HEK293 (cell line): Measurements from ENCODE around the gene GTF3C1.

ENCODE experiments used
- CTCF ChIA-PET: fragments of 350-600 bp; formaldehyde crosslinking; extraction: SDS; loops from one replicate; lab custom pipeline; 2021; ENCODE audit warnings: antibody characterized with exemption; lab: Yijun Ruan, JAX
- POLR2A ChIA-PET: fragments of 300-600 bp; formaldehyde crosslinking; extraction: SDS; loops from one replicate; lab custom pipeline; 2020; ENCODE audit warnings: antibody characterized with exemption, inconsistent platforms; lab: Yijun Ruan, JAX
- H3K27ac ChIP-seq: fragments of 200-500 bp; sonication (Bioruptor generic); 2 replicates; pipeline ENCODE4 v1.5.1; 2014; ENCODE audit warnings: low read depth, low read length, control low read depth, inconsistent platforms; ENCODE audit errors: extremely low read depth
- H3K36me3 ChIP-seq, 2 experiments: fragments of 200-500 bp in 1 of 2; sonication (Bioruptor generic) in 1 of 2; 1 replicate in 1 of 2; 2 replicates in 1 of 2; pipeline ENCODE4 v1.5.1; 2014 to 2017; ENCODE audit warnings: inconsistent platforms in 2 of 2, low read length in 2 of 2; ENCODE audit not compliant: control insufficient read depth in 2 of 2, insufficient read depth in 1 of 2
- H3K4me1 ChIP-seq: fragments of 200-500 bp; sonication (Bioruptor generic); 2 replicates; pipeline ENCODE4 v1.5.1; 2014; ENCODE audit warnings: mild to moderate bottlenecking, low read length, inconsistent platforms; ENCODE audit not compliant: control insufficient read depth, insufficient read depth
- H3K4me3 ChIP-seq: 2 replicates; pipeline ENCODE4 v1.5.1; 2011; ENCODE audit warnings: low read depth, mild to moderate bottlenecking, control low read depth, low read length, moderate library complexity
- H3K9me3 ChIP-seq: fragments of 200-500 bp; sonication (Bioruptor generic); 2 replicates; pipeline ENCODE4 v1.5.1; 2014; ENCODE audit warnings: low read depth, low read length, inconsistent platforms; ENCODE audit not compliant: control insufficient read depth, insufficient read depth
- EGR2 ChIP-seq: fragments of 450-650 bp; formaldehyde crosslinking; IDR thresholded peaks from 2 replicates; pipeline ENCODE4 v1.5.1; 2016; ENCODE audit warnings: low read depth, missing biosample characterization, missing genetic modification characterization
- HOXC10 ChIP-seq: sonication (generic); formaldehyde crosslinking; IDR thresholded peaks from 2 replicates; pipeline ENCODE4 v1.8.1; 2023; ENCODE audit warnings: mild to moderate bottlenecking, missing genetic modification reagents
- SCRT2 ChIP-seq: fragments of 450-650 bp; formaldehyde crosslinking; IDR thresholded peaks from 2 replicates; pipeline ENCODE4 v1.5.1; 2016; ENCODE audit warnings: missing biosample characterization, missing genetic modification characterization
- TCF7L2 ChIP-seq: IDR thresholded peaks from 2 replicates; pipeline ENCODE4 v1.6.1; 2011; ENCODE audit warnings: low read depth, mild to moderate bottlenecking, inconsistent platforms, low read length, moderate library complexity, borderline replicate concordance
- YY1 ChIP-seq: fragments of 450-650 bp; formaldehyde crosslinking; IDR thresholded peaks from 2 replicates; pipeline ENCODE4 v1.5.1; 2018; ENCODE audit warnings: missing biosample characterization, missing genetic modification characterization
- ZBTB17 ChIP-seq: fragments of 450-650 bp; formaldehyde crosslinking; IDR thresholded peaks from 2 replicates; pipeline ENCODE4 v1.5.1; 2016; ENCODE audit warnings: missing biosample characterization, missing genetic modification characterization
- ZFHX2 ChIP-seq: fragments of 450-650 bp; formaldehyde crosslinking; conservative IDR thresholded peaks from 2 replicates; pipeline ENCODE4 v1.5.1; 2016; ENCODE audit warnings: missing biosample characterization, missing genetic modification characterization
- ZNF366 ChIP-seq: fragments of 450-650 bp; formaldehyde crosslinking; conservative IDR thresholded peaks from 2 replicates; pipeline ENCODE4 v1.5.1; 2016; ENCODE audit warnings: missing biosample characterization, missing genetic modification characterization
- ZNF433 ChIP-seq: fragments of 450-650 bp; formaldehyde crosslinking; IDR thresholded peaks from 2 replicates; pipeline ENCODE4 v1.5.1; 2016; ENCODE audit warnings: missing biosample characterization, missing genetic modification characterization, low read depth
- ZNF514 ChIP-seq: fragments of 450-650 bp; formaldehyde crosslinking; IDR thresholded peaks from 2 replicates; pipeline ENCODE4 v1.5.1; 2016; ENCODE audit warnings: missing biosample characterization, missing genetic modification characterization
- ZNF776 ChIP-seq: fragments of 450-650 bp; formaldehyde crosslinking; IDR thresholded peaks from 2 replicates; pipeline ENCODE4 v1.5.0; 2017; ENCODE audit warnings: missing biosample characterization, missing genetic modification characterization, borderline replicate concordance
- TF ChIP-seq, protein P1 (sequence below): fragments of 450-650 bp; formaldehyde crosslinking; conservative IDR thresholded peaks from 2 replicates; pipeline ENCODE4 v1.5.1; 2016; ENCODE audit warnings: low read depth, missing biosample characterization, missing genetic modification characterization
- TF ChIP-seq, protein P2 (sequence below): fragments of 450-650 bp; formaldehyde crosslinking; IDR thresholded peaks from 2 replicates; pipeline ENCODE4 v1.5.1; 2016; ENCODE audit warnings: missing biosample characterization, missing genetic modification characterization
- TF ChIP-seq, protein P3 (sequence below): fragments of 450-650 bp; formaldehyde crosslinking; IDR thresholded peaks from 2 replicates; pipeline ENCODE4 v1.5.1; 2016; ENCODE audit warnings: missing biosample characterization, missing genetic modification characterization
- TF ChIP-seq, protein P4 (sequence below): fragments of 450-650 bp; formaldehyde crosslinking; IDR thresholded peaks from 2 replicates; pipeline ENCODE4 v1.5.1; 2017; ENCODE audit warnings: missing biosample characterization, mild to moderate bottlenecking, missing genetic modification characterization, moderate library complexity
- TF ChIP-seq, protein P5 (sequence below): fragments of 450-650 bp; formaldehyde crosslinking; IDR thresholded peaks from 2 replicates; pipeline ENCODE4 v1.5.1; 2017; ENCODE audit warnings: missing biosample characterization, missing genetic modification characterization
- TF ChIP-seq, protein P6 (sequence below): fragments of 450-650 bp; formaldehyde crosslinking; IDR thresholded peaks from 2 replicates; pipeline ENCODE4 v1.5.1; 2016; ENCODE audit warnings: missing biosample characterization, missing genetic modification characterization, borderline replicate concordance

GTF3C1 gene

DNA sequence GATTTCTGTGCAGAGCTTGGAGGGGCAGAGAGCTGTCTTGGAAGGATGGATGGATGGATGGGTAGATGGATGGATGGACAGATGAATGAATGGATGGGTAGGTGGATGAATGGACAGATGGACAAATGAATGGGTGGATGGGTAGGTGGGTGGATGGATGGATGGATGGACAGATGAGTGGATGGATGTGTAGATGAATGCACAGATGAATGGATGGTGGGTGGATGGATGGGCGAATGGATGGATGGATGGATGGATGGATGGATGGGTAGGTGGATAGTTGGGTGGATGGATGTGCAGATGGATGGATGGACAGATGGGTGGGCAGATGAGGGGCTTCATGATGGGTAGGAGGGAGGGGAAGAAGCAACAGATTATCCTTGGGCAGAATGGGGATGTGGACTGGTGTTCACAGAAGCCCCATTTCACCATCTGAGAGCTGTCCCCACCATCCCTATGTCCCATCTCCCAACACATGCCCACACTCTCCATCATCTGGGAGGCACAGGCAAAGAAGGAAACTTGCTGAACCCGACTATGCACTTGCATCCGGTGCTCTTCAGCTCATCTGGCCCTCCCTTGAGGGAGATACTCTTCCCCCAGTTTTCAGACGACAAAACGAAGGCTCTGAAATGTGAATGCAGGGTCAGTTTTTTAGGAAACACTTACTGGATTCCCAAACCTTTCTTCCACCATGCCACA lies 90.6 kb downstream of the GTF3C1 start:
- peaks cover 3 to 51% of the 10 kb centered on the region in 2 experiments; a peak in 2 of 3 replicates for H3K36me3 ChIP-seq
- ChIA-PET POLR2A (no interaction called here), CTCF (interaction anchor here (1.0 kb wide), 1 partner anchor 279 kb away, joined by 3 read pairs; no protein-coding TSS in a partner anchor)
- TF ChIP-seq HOXC10 (CRISPR knock-in tag) (no peak), YY1 (tag by site-specific recombination) (no peak), ZNF514 (tag by site-specific recombination) (no peak), ZNF776 (tag by site-specific recombination) (0 out of 2 replicates have a peak, but pooled peaks have one; percentile 35), EGR2 (tag by site-specific recombination) (peak; percentile 81), ZNF366 (peak; percentile 99), ZNF433 (tag by site-specific recombination) (no peak), ZBTB17 (tag by site-specific recombination) (peak; percentile 96), SCRT2 (tag by site-specific recombination) (no peak), ZFHX2 (tag by site-specific recombination) (peak; percentile 30; the same call in 1 of the 2 replicates), TCF7L2 (no peak)
- TF ChIP-seq, protein P1, sequence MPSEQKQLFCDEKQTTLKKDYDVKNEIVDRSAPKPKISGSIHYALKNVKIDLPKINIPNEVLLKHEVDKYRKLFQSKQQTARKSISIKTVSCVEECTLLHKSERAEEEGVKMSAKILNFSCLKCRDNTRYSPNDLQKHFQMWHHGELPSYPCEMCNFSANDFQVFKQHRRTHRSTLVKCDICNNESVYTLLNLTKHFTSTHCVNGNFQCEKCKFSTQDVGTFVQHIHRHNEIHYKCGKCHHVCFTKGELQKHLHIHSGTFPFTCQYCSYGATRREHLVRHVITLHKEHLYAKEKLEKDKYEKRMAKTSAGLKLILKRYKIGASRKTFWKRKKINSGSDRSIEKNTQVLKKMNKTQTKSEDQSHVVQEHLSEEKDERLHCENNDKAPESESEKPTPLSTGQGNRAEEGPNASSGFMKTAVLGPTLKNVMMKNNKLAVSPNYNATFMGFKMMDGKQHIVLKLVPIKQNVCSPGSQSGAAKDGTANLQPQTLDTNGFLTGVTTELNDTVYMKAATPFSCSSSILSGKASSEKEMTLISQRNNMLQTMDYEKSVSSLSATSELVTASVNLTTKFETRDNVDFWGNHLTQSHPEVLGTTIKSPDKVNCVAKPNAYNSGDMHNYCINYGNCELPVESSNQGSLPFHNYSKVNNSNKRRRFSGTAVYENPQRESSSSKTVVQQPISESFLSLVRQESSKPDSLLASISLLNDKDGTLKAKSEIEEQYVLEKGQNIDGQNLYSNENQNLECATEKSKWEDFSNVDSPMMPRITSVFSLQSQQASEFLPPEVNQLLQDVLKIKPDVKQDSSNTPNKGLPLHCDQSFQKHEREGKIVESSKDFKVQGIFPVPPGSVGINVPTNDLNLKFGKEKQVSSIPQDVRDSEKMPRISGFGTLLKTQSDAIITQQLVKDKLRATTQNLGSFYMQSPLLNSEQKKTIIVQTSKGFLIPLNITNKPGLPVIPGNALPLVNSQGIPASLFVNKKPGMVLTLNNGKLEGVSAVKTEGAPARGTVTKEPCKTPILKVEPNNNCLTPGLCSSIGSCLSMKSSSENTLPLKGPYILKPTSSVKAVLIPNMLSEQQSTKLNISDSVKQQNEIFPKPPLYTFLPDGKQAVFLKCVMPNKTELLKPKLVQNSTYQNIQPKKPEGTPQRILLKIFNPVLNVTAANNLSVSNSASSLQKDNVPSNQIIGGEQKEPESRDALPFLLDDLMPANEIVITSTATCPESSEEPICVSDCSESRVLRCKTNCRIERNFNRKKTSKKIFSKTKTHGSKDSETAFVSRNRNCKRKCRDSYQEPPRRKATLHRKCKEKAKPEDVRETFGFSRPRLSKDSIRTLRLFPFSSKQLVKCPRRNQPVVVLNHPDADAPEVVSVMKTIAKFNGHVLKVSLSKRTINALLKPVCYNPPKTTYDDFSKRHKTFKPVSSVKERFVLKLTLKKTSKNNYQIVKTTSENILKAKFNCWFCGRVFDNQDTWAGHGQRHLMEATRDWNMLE: no peak
- TF ChIP-seq, protein P2, sequence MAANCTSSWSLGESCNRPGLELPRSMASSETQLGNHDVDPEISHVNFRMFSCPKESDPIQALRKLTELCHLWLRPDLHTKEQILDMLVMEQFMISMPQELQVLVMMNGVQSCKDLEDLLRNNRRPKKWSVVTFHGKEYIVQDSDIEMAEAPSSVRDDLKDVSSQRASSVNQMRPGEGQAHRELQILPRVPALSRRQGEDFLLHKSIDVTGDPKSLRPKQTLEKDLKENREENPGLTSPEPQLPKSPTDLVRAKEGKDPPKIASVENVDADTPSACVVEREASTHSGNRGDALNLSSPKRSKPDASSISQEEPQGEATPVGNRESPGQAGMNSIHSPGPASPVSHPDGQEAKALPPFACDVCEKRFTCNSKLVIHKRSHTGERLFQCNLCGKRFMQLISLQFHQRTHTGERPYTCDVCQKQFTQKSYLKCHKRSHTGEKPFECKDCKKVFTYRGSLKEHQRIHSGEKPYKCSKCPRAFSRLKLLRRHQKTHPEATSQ (tag by site-specific recombination): no peak
- TF ChIP-seq, protein P3, sequence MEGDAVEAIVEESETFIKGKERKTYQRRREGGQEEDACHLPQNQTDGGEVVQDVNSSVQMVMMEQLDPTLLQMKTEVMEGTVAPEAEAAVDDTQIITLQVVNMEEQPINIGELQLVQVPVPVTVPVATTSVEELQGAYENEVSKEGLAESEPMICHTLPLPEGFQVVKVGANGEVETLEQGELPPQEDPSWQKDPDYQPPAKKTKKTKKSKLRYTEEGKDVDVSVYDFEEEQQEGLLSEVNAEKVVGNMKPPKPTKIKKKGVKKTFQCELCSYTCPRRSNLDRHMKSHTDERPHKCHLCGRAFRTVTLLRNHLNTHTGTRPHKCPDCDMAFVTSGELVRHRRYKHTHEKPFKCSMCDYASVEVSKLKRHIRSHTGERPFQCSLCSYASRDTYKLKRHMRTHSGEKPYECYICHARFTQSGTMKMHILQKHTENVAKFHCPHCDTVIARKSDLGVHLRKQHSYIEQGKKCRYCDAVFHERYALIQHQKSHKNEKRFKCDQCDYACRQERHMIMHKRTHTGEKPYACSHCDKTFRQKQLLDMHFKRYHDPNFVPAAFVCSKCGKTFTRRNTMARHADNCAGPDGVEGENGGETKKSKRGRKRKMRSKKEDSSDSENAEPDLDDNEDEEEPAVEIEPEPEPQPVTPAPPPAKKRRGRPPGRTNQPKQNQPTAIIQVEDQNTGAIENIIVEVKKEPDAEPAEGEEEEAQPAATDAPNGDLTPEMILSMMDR: no peak
- TF ChIP-seq, protein P4, sequence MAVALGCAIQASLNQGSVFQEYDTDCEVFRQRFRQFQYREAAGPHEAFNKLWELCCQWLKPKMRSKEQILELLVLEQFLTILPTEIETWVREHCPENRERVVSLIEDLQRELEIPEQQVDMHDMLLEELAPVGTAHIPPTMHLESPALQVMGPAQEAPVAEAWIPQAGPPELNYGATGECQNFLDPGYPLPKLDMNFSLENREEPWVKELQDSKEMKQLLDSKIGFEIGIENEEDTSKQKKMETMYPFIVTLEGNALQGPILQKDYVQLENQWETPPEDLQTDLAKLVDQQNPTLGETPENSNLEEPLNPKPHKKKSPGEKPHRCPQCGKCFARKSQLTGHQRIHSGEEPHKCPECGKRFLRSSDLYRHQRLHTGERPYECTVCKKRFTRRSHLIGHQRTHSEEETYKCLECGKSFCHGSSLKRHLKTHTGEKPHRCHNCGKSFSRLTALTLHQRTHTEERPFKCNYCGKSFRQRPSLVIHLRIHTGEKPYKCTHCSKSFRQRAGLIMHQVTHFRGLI (tag by site-specific recombination): no peak
- TF ChIP-seq, protein P5, sequence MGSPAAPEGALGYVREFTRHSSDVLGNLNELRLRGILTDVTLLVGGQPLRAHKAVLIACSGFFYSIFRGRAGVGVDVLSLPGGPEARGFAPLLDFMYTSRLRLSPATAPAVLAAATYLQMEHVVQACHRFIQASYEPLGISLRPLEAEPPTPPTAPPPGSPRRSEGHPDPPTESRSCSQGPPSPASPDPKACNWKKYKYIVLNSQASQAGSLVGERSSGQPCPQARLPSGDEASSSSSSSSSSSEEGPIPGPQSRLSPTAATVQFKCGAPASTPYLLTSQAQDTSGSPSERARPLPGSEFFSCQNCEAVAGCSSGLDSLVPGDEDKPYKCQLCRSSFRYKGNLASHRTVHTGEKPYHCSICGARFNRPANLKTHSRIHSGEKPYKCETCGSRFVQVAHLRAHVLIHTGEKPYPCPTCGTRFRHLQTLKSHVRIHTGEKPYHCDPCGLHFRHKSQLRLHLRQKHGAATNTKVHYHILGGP (tag by site-specific recombination): no peak
- TF ChIP-seq, protein P6, sequence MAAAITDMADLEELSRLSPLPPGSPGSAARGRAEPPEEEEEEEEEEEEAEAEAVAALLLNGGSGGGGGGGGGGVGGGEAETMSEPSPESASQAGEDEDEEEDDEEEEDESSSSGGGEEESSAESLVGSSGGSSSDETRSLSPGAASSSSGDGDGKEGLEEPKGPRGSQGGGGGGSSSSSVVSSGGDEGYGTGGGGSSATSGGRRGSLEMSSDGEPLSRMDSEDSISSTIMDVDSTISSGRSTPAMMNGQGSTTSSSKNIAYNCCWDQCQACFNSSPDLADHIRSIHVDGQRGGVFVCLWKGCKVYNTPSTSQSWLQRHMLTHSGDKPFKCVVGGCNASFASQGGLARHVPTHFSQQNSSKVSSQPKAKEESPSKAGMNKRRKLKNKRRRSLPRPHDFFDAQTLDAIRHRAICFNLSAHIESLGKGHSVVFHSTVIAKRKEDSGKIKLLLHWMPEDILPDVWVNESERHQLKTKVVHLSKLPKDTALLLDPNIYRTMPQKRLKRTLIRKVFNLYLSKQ (tag by site-specific recombination): no peak
- no peak overlapping the region for H3K27ac ChIP-seq
- H3K9me3 ChIP-seq: no peaks in the 10 kb centered on the region
- no peak overlapping the region for H3K4me3 ChIP-seq
- H3K4me1 ChIP-seq: no peaks in the 10 kb centered on the region
